Right lobe of liver (tissue), 4 donors: ENCODE data around the gene ANAPC5.

Experiments
- POLR2A ChIP-seq: fragments of 450-650 bp; IDR thresholded peaks from one replicate; pipeline ENCODE4 v1.6.1; 2017; ENCODE audit warnings: antibody characterized with exemption, mild to moderate bottlenecking
- TF ChIP-seq, protein P1 (sequence below), 4 donors: fragments of 200-600 bp in 3 of 4; fragments of 450-650 bp in 1 of 4; IDR thresholded peaks; one replicate each; pipeline versions ENCODE4 v1.5.1 to v1.8.0; 2016 to 2022; ENCODE audit warnings: antibody characterized with exemption in 4 of 4, mild to moderate bottlenecking in 2 of 4
- donor health status: DM: no; HTN: no; CAD: no.
- donor health status: DM: no; HTN: no; CAD: no.
- donor health status: DM: no; HTN: yes; CAD: no.

DNA sequence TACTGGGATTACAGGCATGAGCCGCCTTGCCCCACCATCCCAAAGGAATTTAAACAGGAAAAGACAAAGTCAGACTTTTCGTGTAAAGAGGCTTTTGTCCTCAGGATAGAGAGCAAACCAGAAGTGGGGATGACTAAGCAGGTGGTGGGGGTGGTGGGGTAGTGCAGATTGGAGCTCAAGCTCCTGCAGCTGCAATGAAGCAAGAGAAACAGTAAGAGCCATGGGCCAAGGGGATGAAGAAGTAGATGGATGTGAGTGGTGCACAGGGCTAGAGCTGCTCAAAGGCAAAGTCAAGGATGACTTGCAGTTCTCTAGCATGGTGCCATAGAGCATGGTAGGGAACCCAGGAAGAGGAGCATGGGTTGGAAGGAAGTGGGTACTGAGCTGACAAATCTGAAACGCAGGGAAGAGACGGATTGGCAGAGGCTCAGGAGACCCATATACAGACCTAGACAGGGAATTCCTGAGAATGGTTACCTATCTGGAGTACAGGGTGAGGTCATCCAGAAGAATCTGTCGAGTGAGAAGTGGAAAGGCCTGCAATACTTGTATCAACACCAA is 36.3 kb upstream of the ANAPC5 start:
- TF ChIP-seq POLR2A: no peak
- TF ChIP-seq, protein P1, sequence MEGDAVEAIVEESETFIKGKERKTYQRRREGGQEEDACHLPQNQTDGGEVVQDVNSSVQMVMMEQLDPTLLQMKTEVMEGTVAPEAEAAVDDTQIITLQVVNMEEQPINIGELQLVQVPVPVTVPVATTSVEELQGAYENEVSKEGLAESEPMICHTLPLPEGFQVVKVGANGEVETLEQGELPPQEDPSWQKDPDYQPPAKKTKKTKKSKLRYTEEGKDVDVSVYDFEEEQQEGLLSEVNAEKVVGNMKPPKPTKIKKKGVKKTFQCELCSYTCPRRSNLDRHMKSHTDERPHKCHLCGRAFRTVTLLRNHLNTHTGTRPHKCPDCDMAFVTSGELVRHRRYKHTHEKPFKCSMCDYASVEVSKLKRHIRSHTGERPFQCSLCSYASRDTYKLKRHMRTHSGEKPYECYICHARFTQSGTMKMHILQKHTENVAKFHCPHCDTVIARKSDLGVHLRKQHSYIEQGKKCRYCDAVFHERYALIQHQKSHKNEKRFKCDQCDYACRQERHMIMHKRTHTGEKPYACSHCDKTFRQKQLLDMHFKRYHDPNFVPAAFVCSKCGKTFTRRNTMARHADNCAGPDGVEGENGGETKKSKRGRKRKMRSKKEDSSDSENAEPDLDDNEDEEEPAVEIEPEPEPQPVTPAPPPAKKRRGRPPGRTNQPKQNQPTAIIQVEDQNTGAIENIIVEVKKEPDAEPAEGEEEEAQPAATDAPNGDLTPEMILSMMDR (IDR thresholded peaks at IDR 0.05): no peak
